Chondrocyte (in vitro differentiated cells): ENCODE measurements around the gene SLC7A14. TPM values are rescaled to one million over a fixed set of nuclear protein-coding genes. Genes with fewer than 3 reads are reported as not detected.

ENCODE experiments used
- DNase-seq: peaks from one replicate; pipeline ENCODE4 v3.0.0; 2021; ENCODE audit warnings: mixed read lengths, low spot score
- H3K27ac Mint-ChIP-seq: one replicate; pipeline ENCODE4 v1.8.0; 2021; ENCODE audit warnings: mild to moderate bottlenecking, moderate library complexity, mixed read lengths; ENCODE audit not compliant: unreplicated experiment
- H3K27me3 Mint-ChIP-seq: 2 replicates; pipeline ENCODE4 v1.8.0; 2021; ENCODE audit warnings: low read depth, mixed read lengths
- H3K36me3 Mint-ChIP-seq: 2 replicates; pipeline ENCODE4 v1.8.0; 2021; ENCODE audit warnings: low read depth, mixed read lengths
- H3K4me1 Mint-ChIP-seq: 2 replicates; pipeline ENCODE4 v1.8.0; 2021; ENCODE audit warnings: low read depth, mild to moderate bottlenecking, mixed read lengths
- H3K4me3 Mint-ChIP-seq: one replicate; pipeline ENCODE4 v1.8.0; 2021; ENCODE audit warnings: mild to moderate bottlenecking, moderate library complexity, mixed read lengths; ENCODE audit not compliant: unreplicated experiment
- H3K9me3 Mint-ChIP-seq: 2 replicates; pipeline ENCODE4 v1.8.0; 2021; ENCODE audit warnings: low read depth, mixed read lengths
- CTCF ChIP-seq: fragments of 200-600 bp; sonication (generic); IDR thresholded peaks from 2 replicates; pipeline ENCODE4 v1.5.0; 2021; ENCODE audit warnings: antibody characterized with exemption, mild to moderate bottlenecking, moderate library complexity
- total RNA-seq: library from RNA; stranded (reverse); gene quantifications from 3 replicates; pipeline ENCODE4 v1.2.1, GENCODE V29; 2021

SLC7A14 gene
- total RNA-seq, 1 donor from 2014 or later, result 0.02 TPM

- TF ChIP-seq CTCF, result no peak
- H3K27ac Mint-ChIP-seq, result no peak overlapping the region
- no peaks in the 10 kb centered on the region for H3K9me3 Mint-ChIP-seq
- H3K4me1 Mint-ChIP-seq, result peaks cover 12% of the 10 kb centered on the region
- no peak for DNase-seq
- no peak overlapping the region for H3K4me3 Mint-ChIP-seq
- H3K36me3 Mint-ChIP-seq, result no peaks in the 10 kb centered on the region
- no peaks in the 10 kb centered on the region for H3K27me3 Mint-ChIP-seq
Observed at GRCh38 chr3:170502297-170502696, 83.6 kb downstream of the SLC7A14 start.

- Mint-ChIP-seq H3K4me1 (no peaks in the 10 kb centered on the region), H3K9me3 (no peaks in the 10 kb centered on the region), H3K27ac (no peak overlapping the region), H3K4me3 (no peak overlapping the region), H3K36me3 (no peaks in the 10 kb centered on the region), H3K27me3 (no peaks in the 10 kb centered on the region)
- DNase-seq, result no peak
- TF ChIP-seq CTCF, result no peak
Observed at GRCh38 chr3:170500995-170501394, 84.9 kb downstream of the SLC7A14 start.

- Mint-ChIP-seq H3K4me1 (no peaks in the 10 kb centered on the region), H3K27ac (no peak overlapping the region), H3K9me3 (no peaks in the 10 kb centered on the region), H3K27me3 (no peaks in the 10 kb centered on the region), H3K36me3 (no peaks in the 10 kb centered on the region), H3K4me3 (no peak overlapping the region)
- no peak for TF ChIP-seq CTCF
- DNase-seq, result no peak
Observed at GRCh38 chr3:170500462-170500861, 85.4 kb downstream of the SLC7A14 start.

- Mint-ChIP-seq H3K27me3 (no peaks in the 10 kb centered on the region), H3K27ac (no peak overlapping the region)
Observed at GRCh38 chr3:170499562-170500156, 86.2 kb downstream of the SLC7A14 start.

More at GRCh38 chr3:170499562-170500156, 86.2 kb downstream of the SLC7A14 start:
- no peaks in the 10 kb centered on the region for H3K9me3 Mint-ChIP-seq
- H3K36me3 Mint-ChIP-seq, result no peaks in the 10 kb centered on the region
- no peak overlapping the region for H3K4me3 Mint-ChIP-seq
- no peak for DNase-seq
- peak; percentile 71 for TF ChIP-seq CTCF
- H3K4me1 Mint-ChIP-seq, result no peaks in the 10 kb centered on the region
